Measurements from ENCODE around the gene DCHS2.

Gene DCHS2

GRCh38 chr4:154349829-154350228 is 141.8 kb downstream of the DCHS2 start:
- TF ChIP-seq CTCF (IDR thresholded peaks at IDR 0.05; ENCODE audit: low read depth, low read length, missing control alignments): peak; percentile 61
- Histone ChIP-seq H3K27ac (no peak overlapping the region), H3K4me3 (ENCODE audit: low read depth, low read length) (no peak overlapping the region), H3K36me3 (replicated peaks) (no peaks in the 10 kb centered on the region), H3K27me3 (replicated peaks) (no peaks in the 10 kb centered on the region)
- DNase-seq: peak; percentile 6
- in situ Hi-C loops (cut with HindIII; ENCODE audit: low pct_ligation_motif_present, low sequenced_read_pairs): no loop called here

DNA sequence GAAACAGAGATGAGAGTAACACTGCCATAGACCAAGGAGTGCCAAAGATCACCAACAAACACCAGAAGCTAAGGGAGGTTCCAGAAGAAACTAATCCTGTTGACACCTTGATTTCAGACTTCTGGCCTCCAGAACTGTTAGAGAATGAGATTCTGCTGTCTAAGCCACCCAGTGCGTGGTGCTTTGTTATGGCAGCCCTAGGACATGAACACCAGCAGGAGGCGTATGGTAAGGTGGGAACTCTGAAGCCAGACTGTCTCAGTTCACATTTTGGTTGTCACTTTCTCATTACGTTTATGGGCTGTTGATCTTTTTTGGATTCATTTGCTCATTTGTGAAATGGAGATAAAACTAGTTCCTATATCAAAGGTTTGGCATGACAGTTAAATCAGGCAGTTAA is 142.9 kb downstream of the DCHS2 start:
- H3K4me3 ChIP-seq (ENCODE audit: low read depth, low read length): no peak overlapping the region
- peak; percentile 21 for TF ChIP-seq CTCF (IDR thresholded peaks at IDR 0.05; ENCODE audit: low read depth, low read length, missing control alignments)
- no peaks in the 10 kb centered on the region for H3K27me3 ChIP-seq (replicated peaks)
- no peak overlapping the region for H3K27ac ChIP-seq
- DNase-seq: no peak
- no peaks in the 10 kb centered on the region for H3K36me3 ChIP-seq (replicated peaks)
- in situ Hi-C loops (cut with HindIII; ENCODE audit: low pct_ligation_motif_present, low sequenced_read_pairs): no loop called here

GRCh38 chr4:154345359-154345758 is 146.2 kb downstream of the DCHS2 start:
- in situ Hi-C loops (cut with HindIII; ENCODE audit: low pct_ligation_motif_present, low sequenced_read_pairs): no loop called here

DNA sequence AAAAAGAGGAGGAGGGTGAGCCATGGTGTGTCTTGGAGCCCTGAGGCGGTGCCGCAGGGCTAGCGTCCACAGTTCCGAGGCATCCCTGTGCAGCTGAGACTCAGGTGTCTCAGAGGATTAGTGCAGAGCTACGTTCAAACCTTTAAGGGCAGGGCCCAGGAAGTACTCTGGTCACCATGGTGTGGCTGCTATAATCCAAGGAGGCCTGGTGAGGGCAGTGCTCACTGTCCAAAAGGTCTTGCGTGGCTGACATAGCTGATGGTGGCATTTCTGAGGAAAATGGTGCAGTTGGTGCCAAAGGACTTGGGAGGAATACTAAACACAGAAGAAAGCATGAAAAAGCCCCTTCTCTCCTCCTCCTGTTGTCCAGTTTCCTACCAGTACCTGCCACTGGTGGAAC is 146.9 kb downstream of the DCHS2 start:
- Histone ChIP-seq H3K27me3 (replicated peaks) (no peaks in the 10 kb centered on the region), H3K27ac (no peak overlapping the region), H3K4me3 (ENCODE audit: low read depth, low read length) (no peak overlapping the region), H3K36me3 (replicated peaks) (no peaks in the 10 kb centered on the region)
- no peak for TF ChIP-seq CTCF (IDR thresholded peaks at IDR 0.05; ENCODE audit: low read depth, low read length, missing control alignments)
- in situ Hi-C loops (cut with HindIII; ENCODE audit: low pct_ligation_motif_present, low sequenced_read_pairs): no loop called here
- DNase-seq: no peak

More at GRCh38 chr4:154345359-154345758, 146.2 kb downstream of the DCHS2 start:
- H3K36me3 ChIP-seq (replicated peaks): no peaks in the 10 kb centered on the region
- H3K27me3 ChIP-seq (replicated peaks): no peaks in the 10 kb centered on the region
- no peak for TF ChIP-seq CTCF (IDR thresholded peaks at IDR 0.05; ENCODE audit: low read depth, low read length, missing control alignments)
- no peak overlapping the region for H3K4me3 ChIP-seq (ENCODE audit: low read depth, low read length)
- no peak overlapping the region for H3K27ac ChIP-seq
- no peak for DNase-seq

- Histone ChIP-seq H3K27ac (no peak overlapping the region), H3K36me3 (replicated peaks) (no peaks in the 10 kb centered on the region), H3K27me3 (replicated peaks) (no peaks in the 10 kb centered on the region), H3K4me3 (ENCODE audit: low read depth, low read length) (no peak overlapping the region)
- TF ChIP-seq CTCF (IDR thresholded peaks at IDR 0.05; ENCODE audit: low read depth, low read length, missing control alignments): no peak
- in situ Hi-C loops (cut with HindIII; ENCODE audit: low pct_ligation_motif_present, low sequenced_read_pairs): no loop called here
- no peak for DNase-seq
Observed at GRCh38 chr4:154343651-154344050, 147.9 kb downstream of the DCHS2 start.

DNA sequence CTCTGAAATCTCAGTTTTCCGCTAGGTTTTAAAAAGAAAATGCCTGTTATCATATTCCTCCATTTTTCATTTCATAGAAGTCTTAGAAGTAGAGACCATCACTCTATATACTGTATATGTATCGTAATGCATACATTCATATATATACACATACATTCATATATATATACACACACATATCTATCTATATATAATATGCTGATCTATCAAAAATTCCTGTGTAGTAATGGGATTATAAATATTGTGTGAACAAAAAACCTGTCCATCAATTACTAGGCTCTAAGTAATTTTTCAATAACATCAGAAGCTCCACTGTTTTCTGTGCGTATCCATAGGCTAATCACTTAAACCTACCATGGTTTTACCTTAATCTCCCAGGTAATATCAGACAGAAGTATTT is 150.2 kb downstream of the DCHS2 start:
- in situ Hi-C loops (cut with HindIII; ENCODE audit: low pct_ligation_motif_present, low sequenced_read_pairs): no loop called here
- no peaks in the 10 kb centered on the region for H3K36me3 ChIP-seq (replicated peaks)
- no peak for DNase-seq
- no peak for TF ChIP-seq CTCF (IDR thresholded peaks at IDR 0.05; ENCODE audit: low read depth, low read length, missing control alignments)
- no peak overlapping the region for H3K27ac ChIP-seq
- no peaks in the 10 kb centered on the region for H3K27me3 ChIP-seq (replicated peaks)
- no peak overlapping the region for H3K4me3 ChIP-seq (ENCODE audit: low read depth, low read length)
